ENCODE measurements around the gene GATA3. TPM values are rescaled to one million over a fixed set of nuclear protein-coding genes. Genes with fewer than 3 reads are reported as not detected.

GATA3 gene
- total and polyA plus RNA-seq, 7 donors, result 1.2 to 2.1 TPM; not detected in 5

GRCh38 chr10:8037941-8038894 is 16.3 kb upstream of the GATA3 start:
- no peak overlapping the region for H3K27ac ChIP-seq
- TF ChIP-seq POLR2AphosphoS5 (IDR thresholded peaks at IDR 0.05), result no peak
- no peak for TF ChIP-seq POLR2A (IDR thresholded peaks at IDR 0.05)
- TF ChIP-seq CTCF (IDR thresholded peaks at IDR 0.05), result no peak
- TF ChIP-seq EP300 (IDR thresholded peaks at IDR 0.05), result no peak
- 9 to 11% methylated on average over 22 of the region's 22 CpGs for WGBS, 2 donors
- no peaks in the 10 kb centered on the region for H3K9me3 ChIP-seq
- no peak for DNase-seq
- peaks cover 0 to 46% (median 32%) of the 10 kb centered on the region in 4 donors for H3K4me1 ChIP-seq
- H3K27me3 ChIP-seq, result peaks cover 77 to 100% (median 100%) of the 10 kb centered on the region in 3 donors
- intact Hi-C loops (cut with DNase I), result no loop called here
- H3K36me3 ChIP-seq, result no peaks in the 10 kb centered on the region
- no peak overlapping the region for H3K4me3 ChIP-seq

- TF ChIP-seq EP300 (IDR thresholded peaks at IDR 0.05) (no peak), CTCF (IDR thresholded peaks at IDR 0.05) (no peak), POLR2AphosphoS5 (IDR thresholded peaks at IDR 0.05) (peak in 1 of 4 donors; percentile 29), POLR2A (IDR thresholded peaks at IDR 0.05) (no peak)
- no peaks in the 10 kb centered on the region for H3K36me3 ChIP-seq
- H3K27me3 ChIP-seq, result peaks cover 78 to 100% (median 100%) of the 10 kb centered on the region in 3 donors
- intact Hi-C loops (cut with DNase I), result no loop called here
- DNase-seq, result no peak
- no peak overlapping the region for H3K27ac ChIP-seq
- no peak overlapping the region for H3K4me3 ChIP-seq
- no peaks in the 10 kb centered on the region for H3K9me3 ChIP-seq
- H3K4me1 ChIP-seq, result peaks cover 0 to 48% (median 31%) of the 10 kb centered on the region in 4 donors
- 4% methylated on average over 10 of the region's 10 CpGs for WGBS, 2 donors
Measured at GRCh38 chr10:8039321-8039881, 15.1 kb upstream of the GATA3 start.

GRCh38 chr10:8040651-8041050 is 13.8 kb upstream of the GATA3 start:
- H3K4me3 ChIP-seq, result no peak overlapping the region
- DNase-seq, result no peak
- no peak overlapping the region for H3K27ac ChIP-seq
- H3K4me1 ChIP-seq, result peaks cover 0 to 49% (median 32%) of the 10 kb centered on the region in 4 donors
- intact Hi-C loops (cut with DNase I), result no loop called here
- H3K27me3 ChIP-seq, result peaks cover 78 to 100% (median 98%) of the 10 kb centered on the region in 3 donors
- no peak for TF ChIP-seq POLR2A (IDR thresholded peaks at IDR 0.05)
- TF ChIP-seq POLR2AphosphoS5 (IDR thresholded peaks at IDR 0.05), result no peak
- TF ChIP-seq CTCF (IDR thresholded peaks at IDR 0.05), result no peak
- TF ChIP-seq EP300 (IDR thresholded peaks at IDR 0.05), result no peak
- H3K9me3 ChIP-seq, result no peaks in the 10 kb centered on the region
- no peaks in the 10 kb centered on the region for H3K36me3 ChIP-seq
- WGBS, 2 donors, result 10 to 12% methylated on average over 6 of the region's 6 CpGs

GRCh38 chr10:8041284-8041991 is 13.1 kb upstream of the GATA3 start:
- TF ChIP-seq POLR2A (IDR thresholded peaks at IDR 0.05), result no peak
- no peak for TF ChIP-seq EP300 (IDR thresholded peaks at IDR 0.05)
- no peak for TF ChIP-seq POLR2AphosphoS5 (IDR thresholded peaks at IDR 0.05)
- TF ChIP-seq CTCF (IDR thresholded peaks at IDR 0.05), result no peak
- intact Hi-C loops (cut with DNase I), result no loop called here
- Histone ChIP-seq H3K27me3 (peaks cover 78 to 100% (median 98%) of the 10 kb centered on the region in 3 donors), H3K36me3 (no peaks in the 10 kb centered on the region), H3K9me3 (no peaks in the 10 kb centered on the region), H3K4me3 (no peak overlapping the region), H3K4me1 (peaks cover 0 to 41% (median 27%) of the 10 kb centered on the region in 4 donors), H3K27ac (no peak overlapping the region)
- DNase-seq, result no peak
- WGBS, 2 donors, result 8 to 9% methylated on average over 10 of the region's 10 CpGs
